Peyer's patch (tissue), 4 donors: Measurements from ENCODE around the gene PTGES3L. TPM values are rescaled to one million over a fixed set of nuclear protein-coding genes. Genes with fewer than 3 reads are reported as not detected.
A peak's percentile ranks its signal among the peaks of the same experiment; 100 is the strongest.

ENCODE experiments used
- DNase-seq, 3 donors: peaks; one replicate each; pipeline ENCODE4 v3.0.0-alpha.2; 2017 to 2019
- H3K27ac ChIP-seq, 4 donors: fragments of 200-600 bp; sonication (generic); one replicate each; pipeline ENCODE4 v1.5.1; 2016 to 2019
- H3K27me3 ChIP-seq, 2 donors: fragments of 200-600 bp; sonication (generic); one replicate each; pipeline ENCODE4 v1.5.1; 2019
- H3K36me3 ChIP-seq, 3 donors: fragments of 200-600 bp; sonication (generic); one replicate each; pipeline ENCODE4 v1.5.1; 2016 to 2019
- H3K4me1 ChIP-seq, 4 donors: fragments of 200-600 bp; sonication (generic); one replicate each; pipeline ENCODE4 v1.5.1; 2016 to 2019
- H3K4me3 ChIP-seq, 4 donors: fragments of 200-600 bp; sonication (generic); 1 replicate in 3 of 4; 2 replicates in 1 of 4; pipeline ENCODE4 v1.5.1; 2016 to 2019; ENCODE audit warnings: mild to moderate bottlenecking in 1 of 4
- H3K9me3 ChIP-seq, 4 donors: fragments of 200-600 bp; sonication (generic); one replicate each; pipeline ENCODE4 v1.5.1; 2016 to 2019; ENCODE audit warnings: mild to moderate bottlenecking in 1 of 4
- POLR2A ChIP-seq, 2 donors: fragments of 450-650 bp; IDR thresholded peaks; one replicate each; pipeline ENCODE4 v1.5.1; 2017; ENCODE audit warnings: antibody characterized with exemption in 2 of 2, mild to moderate bottlenecking in 2 of 2, moderate library complexity in 2 of 2
- total RNA-seq, 4 donors: library from RNA; depleted of rRNA; stranded (reverse); fragments of >200 nt; gene quantifications; one replicate each; pipeline ENCODE4 v1.1.0, GENCODE V29; 2016
- TF ChIP-seq, protein P1 (sequence below), 6 experiments: fragments of 450-650 bp in 4 of 6; fragments of 200-600 bp in 2 of 6; sonication (generic) in 1 of 6; IDR thresholded peaks; one replicate each; pipeline ENCODE4 v1.5.1; 2017 to 2019; ENCODE audit warnings: antibody characterized with exemption in 6 of 6, mild to moderate bottlenecking in 3 of 6, moderate library complexity in 1 of 6

Gene PTGES3L
- total RNA-seq, 4 donors from 2014 or later: 1.6 to 6.9 (median 5.5) TPM; not detected in 1

DNA sequence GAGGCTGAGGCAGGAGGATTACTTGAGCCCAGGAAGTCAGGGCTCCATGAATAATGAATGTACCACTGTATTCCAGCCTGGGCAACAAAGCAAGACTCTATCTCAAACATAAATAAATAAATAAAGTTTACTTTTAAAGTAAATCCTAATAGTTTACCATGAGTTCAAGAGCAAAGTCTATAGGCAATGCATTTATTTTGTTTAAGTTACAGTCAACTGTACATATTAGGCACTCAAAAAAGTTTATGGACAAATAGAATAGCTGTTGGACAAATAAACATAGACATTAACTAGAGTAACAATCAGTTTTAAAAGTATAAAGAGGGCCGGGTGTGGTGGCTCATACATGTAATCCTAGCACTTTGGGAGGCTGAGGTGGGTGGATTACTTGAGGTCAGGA, 12.0 kb downstream of the PTGES3L start:
- H3K27me3 ChIP-seq: no peaks in the 10 kb centered on the region
- H3K4me3 ChIP-seq: no peak overlapping the region
- TF ChIP-seq, protein P1, sequence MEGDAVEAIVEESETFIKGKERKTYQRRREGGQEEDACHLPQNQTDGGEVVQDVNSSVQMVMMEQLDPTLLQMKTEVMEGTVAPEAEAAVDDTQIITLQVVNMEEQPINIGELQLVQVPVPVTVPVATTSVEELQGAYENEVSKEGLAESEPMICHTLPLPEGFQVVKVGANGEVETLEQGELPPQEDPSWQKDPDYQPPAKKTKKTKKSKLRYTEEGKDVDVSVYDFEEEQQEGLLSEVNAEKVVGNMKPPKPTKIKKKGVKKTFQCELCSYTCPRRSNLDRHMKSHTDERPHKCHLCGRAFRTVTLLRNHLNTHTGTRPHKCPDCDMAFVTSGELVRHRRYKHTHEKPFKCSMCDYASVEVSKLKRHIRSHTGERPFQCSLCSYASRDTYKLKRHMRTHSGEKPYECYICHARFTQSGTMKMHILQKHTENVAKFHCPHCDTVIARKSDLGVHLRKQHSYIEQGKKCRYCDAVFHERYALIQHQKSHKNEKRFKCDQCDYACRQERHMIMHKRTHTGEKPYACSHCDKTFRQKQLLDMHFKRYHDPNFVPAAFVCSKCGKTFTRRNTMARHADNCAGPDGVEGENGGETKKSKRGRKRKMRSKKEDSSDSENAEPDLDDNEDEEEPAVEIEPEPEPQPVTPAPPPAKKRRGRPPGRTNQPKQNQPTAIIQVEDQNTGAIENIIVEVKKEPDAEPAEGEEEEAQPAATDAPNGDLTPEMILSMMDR (IDR thresholded peaks at IDR 0.05): no peak
- no peak for TF ChIP-seq POLR2A (IDR thresholded peaks at IDR 0.05)
- H3K9me3 ChIP-seq: no peaks in the 10 kb centered on the region
- no peaks in the 10 kb centered on the region for H3K36me3 ChIP-seq
- H3K27ac ChIP-seq: no peak overlapping the region
- DNase-seq: no peak
- H3K4me1 ChIP-seq: peaks cover 0 to 8% (median 3%) of the 10 kb centered on the region in 4 donors

DNA sequence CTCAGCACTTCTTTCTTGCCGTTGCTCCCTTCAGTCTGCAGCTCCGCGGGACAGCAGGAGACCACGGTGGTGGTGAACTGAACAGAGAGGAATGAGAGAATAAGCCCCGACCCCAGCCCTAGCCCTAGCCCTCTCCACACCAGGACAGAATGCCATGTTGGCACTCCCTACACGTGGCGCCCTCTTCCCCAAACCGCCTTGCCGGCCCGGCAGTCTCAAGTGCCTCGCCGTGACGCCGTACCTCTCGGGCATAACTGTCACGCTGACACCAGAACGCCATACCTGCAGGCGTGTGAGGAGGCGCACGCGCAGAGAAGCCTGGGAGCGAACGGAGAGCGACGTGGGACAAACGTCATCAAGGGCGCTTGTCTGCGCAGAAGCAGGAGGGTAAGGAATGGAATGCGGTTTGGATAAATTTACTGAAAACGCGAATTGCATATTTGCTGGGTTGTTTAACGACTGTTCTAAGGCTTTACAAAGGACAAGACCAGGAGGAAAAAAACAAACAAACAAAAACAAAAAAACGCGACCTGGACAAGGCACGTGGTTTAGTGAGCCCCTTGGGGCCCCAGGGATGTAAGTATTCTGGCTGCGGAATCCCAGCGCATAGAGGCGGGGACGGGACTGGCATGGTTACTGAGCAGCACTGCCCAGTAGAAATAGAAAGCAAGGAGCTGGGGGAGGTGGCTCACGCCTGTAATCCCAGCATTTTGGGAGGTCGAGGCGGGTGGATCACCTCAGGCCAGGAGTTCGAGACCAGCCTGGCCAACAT, 15.5 kb downstream of the PTGES3L start, which contains the start of gene AARSD1:
AARSD1 (minus strand) TSS at position 294 of the 772 bp plus-strand sequence; CDS start at position 280, 14 bp downstream.
- Histone ChIP-seq H3K9me3 (no peaks in the 10 kb centered on the region), H3K36me3 (peaks cover 0 to 28% (median 0%) of the 10 kb centered on the region in 3 donors), H3K27me3 (no peaks in the 10 kb centered on the region), H3K4me3 (peak within 1 kb of the TSS; percentile 49 to 70 (median 57)), H3K4me1 (peaks cover 0 to 13% (median 3%) of the 10 kb centered on the region in 4 donors), H3K27ac (peak within 1 kb of the TSS; percentile 64 to 86 (median 72))
- peak; percentile 43 to 64 for TF ChIP-seq POLR2A (IDR thresholded peaks at IDR 0.05)
- TF ChIP-seq, protein P1 (IDR thresholded peaks at IDR 0.05): peak in 4 of 6 experiments; percentile 2 to 23 (median 14)
- DNase-seq: peak; percentile 87 to 97 (median 93)

DNA sequence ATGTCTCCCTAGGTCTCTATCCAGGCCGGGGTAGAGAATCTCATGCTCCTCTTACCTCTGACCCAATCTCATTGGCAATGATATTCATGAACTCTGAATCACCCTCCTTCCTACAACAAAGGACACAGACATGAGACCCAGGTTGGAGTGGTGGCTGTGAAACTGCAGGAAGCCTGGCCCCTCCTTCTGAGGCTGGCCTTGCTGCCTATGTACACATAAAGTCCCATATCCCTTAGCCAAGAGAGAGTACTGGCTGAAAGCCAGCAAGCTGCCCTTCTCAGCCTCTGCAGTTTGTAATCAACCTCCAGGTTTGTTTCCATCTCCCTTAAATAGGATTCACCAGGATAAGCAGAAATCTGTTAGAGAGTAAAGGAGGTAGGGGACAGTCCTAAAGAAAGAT, 26.2 kb downstream of the PTGES3L start:
- Histone ChIP-seq H3K9me3 (no peaks in the 10 kb centered on the region), H3K4me1 (no peaks in the 10 kb centered on the region), H3K27me3 (no peaks in the 10 kb centered on the region), H3K36me3 (peaks cover 0 to 91% (median 0%) of the 10 kb centered on the region in 3 donors), H3K27ac (no peak overlapping the region), H3K4me3 (no peak overlapping the region)
- TF ChIP-seq, protein P1 (IDR thresholded peaks at IDR 0.05): no peak
- no peak for TF ChIP-seq POLR2A (IDR thresholded peaks at IDR 0.05)
- DNase-seq: no peak

DNA sequence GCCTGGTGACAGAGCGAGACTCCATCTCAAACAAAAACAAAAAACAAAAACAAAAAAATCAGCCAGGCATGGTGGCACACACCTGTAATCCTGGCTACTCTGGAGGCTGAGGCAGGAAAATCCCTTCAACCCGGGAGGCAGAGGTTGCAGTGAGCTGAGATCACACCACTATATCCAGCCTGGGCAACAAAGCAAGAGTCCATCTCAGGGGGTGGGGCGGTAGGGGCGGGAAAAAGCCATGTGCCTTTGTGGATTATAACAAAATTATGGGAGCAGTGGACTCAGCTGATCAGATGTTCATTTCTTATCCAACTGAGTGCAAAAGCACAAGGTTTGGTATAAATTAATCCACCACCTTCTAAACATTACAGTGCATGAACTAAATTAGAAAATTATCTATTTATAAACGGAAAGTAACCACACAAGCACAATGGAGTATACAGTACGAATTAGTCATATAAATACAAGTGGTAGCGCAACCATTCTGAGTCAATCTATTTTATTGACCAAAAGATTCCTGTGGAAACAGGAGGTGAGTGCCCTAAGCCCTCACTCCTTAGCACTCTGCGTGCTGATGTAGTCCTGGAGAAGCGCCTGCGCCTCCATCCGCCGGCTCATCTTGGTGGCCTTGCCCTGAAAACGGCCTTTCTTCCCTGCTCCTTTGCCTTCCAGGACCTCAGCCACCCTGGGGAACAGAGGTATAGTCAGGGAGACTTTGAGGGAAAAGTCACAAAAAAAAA, 29.7 kb downstream of the PTGES3L start:
- Histone ChIP-seq H3K27me3 (no peaks in the 10 kb centered on the region), H3K9me3 (no peaks in the 10 kb centered on the region), H3K4me1 (no peaks in the 10 kb centered on the region), H3K36me3 (peaks cover 0 to 65% (median 0%) of the 10 kb centered on the region in 3 donors), H3K27ac (no peak overlapping the region), H3K4me3 (no peak overlapping the region)
- no peak for TF ChIP-seq POLR2A (IDR thresholded peaks at IDR 0.05)
- TF ChIP-seq, protein P1 (IDR thresholded peaks at IDR 0.05): no peak
- no peak for DNase-seq

DNA sequence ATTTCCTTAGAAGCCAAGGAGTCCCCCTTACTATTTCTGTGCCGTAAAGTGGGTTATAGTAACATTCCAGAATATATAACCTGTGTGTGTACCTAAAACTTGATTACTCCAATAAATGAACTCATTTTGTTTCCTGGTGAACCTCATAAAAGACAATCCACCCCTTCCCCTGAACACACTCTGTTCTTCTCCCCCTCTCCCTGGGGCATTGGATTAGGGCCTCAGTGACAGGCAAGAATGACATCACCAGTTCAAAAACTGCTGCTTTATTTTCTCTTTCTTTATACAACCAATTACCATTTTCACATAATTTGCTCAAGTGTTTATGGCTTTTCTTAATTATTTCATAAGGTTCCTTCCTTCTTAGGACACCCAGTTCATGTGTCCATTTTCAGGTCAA, 33.1 kb downstream of the PTGES3L start:
- H3K4me3 ChIP-seq: no peak overlapping the region
- no peak for DNase-seq
- TF ChIP-seq, protein P1 (IDR thresholded peaks at IDR 0.05): no peak
- TF ChIP-seq POLR2A (IDR thresholded peaks at IDR 0.05): no peak
- peaks cover 0 to 34% (median 0%) of the 10 kb centered on the region in 3 donors for H3K36me3 ChIP-seq
- H3K4me1 ChIP-seq: no peaks in the 10 kb centered on the region
- no peaks in the 10 kb centered on the region for H3K27me3 ChIP-seq
- no peaks in the 10 kb centered on the region for H3K9me3 ChIP-seq
- no peak overlapping the region for H3K27ac ChIP-seq
